Stimulated activated CD4-positive, alpha-beta T cell treated with anti-CD3 and anti-CD28 coated beads, Interleukin-1b, Interleukin-23, amount 100 ng/mL, for 24 hours (primary cell): Measurements from ENCODE around the gene ATP7B.
"Not testable (repeated sequence)": the region's sequence is repeated elsewhere in the genome, so short reads cannot be mapped to it uniquely, and the experiment has no call there.

Source experiments
- DNase-seq, 4 experiments: peaks; one replicate each; pipeline ENCODE4 v3.0.0-alpha.2; 2020; ENCODE audit warnings: low read depth in 4 of 4, low spot score in 1 of 4

The ATP7B gene

DNA sequence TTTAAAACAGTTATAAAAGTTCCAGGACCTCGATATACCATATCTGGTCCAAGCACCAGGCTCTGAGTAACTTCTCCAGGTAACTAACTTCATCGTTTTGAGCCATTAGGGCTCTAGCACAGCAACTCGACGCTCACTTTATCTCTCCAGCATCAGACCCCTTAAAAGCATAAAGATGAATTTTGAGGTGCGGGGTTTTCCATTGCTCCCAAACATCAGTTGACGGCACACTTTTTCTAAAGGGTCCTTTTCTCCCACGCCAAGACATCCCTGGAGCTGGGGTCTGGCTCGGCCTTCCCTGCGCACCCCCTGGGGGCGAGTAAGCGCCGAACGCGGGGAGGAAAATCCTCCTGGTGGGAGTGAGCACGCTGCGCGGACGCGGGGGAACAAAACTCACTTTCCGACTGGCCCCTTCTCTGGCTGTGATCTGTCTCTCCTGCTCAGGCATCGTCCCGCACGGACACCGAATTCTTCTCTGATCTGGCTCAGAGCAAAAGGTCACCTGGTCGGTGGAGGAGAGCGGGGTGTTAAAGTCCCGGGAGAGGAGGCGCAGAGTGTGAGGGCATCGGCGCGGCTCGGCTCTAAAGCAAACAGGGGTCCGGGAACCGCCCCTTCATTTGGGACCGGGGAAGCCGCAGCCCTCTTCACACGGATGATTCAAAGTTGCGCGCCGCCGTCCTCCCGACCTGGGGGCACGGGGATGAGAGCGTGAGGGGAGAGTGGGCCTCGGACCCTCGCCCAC lies at the start of gene ATP7B:
TSS of gene ATP7B (minus strand) at position 561 of the 742 bp plus-strand sequence. CDS start at position 448, 113 bp downstream.
- DNase-seq = peak in 3 of 4 experiments; percentile 1 to 7 (median 7)

- no peak for DNase-seq
Observed at GRCh38 chr13:52053460-52053859, 42.2 kb upstream of the ATP7B start.

DNA sequence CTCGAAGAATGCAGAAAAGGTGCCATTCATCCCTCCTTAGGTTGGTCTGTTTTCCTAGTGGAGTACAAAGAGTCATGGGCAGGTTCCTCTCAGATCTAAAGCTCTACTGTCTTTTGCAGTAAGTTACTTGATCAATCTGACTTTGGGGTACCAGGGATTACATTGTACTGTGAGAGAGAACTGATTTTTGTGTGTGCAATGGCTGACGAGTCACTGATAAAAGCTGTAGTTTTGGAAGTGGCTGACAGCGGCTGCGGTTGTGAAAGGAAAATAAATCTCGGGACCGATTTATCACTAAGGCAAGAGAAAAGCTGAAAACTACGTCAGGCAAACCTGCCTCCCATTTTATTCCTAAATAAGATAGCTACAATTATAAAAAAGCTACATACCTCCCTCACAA lies 40.1 kb upstream of the ATP7B start:
- no peak for DNase-seq

DNA sequence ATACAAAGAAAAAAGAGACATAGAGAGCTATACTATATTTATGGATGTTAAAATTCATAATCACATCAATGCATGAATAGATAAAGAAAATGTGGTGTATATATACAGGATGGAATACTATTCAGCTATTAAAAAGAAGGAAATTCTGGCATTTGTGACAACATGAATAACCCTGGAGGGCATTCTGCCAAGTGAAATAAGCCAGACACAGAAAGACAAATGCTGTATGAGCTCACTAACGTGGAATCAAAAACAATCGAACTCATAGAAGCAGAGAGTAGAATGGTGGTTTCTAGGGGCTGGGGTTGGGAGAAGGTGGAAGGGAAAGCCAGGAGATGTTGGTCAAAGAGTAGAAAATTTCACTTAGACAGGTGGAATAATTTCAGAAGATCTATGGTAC lies 37.3 kb upstream of the ATP7B start:
- no peak for DNase-seq

- no peak for DNase-seq
Observed at GRCh38 chr13:52047463-52047862, 36.2 kb upstream of the ATP7B start.

DNA sequence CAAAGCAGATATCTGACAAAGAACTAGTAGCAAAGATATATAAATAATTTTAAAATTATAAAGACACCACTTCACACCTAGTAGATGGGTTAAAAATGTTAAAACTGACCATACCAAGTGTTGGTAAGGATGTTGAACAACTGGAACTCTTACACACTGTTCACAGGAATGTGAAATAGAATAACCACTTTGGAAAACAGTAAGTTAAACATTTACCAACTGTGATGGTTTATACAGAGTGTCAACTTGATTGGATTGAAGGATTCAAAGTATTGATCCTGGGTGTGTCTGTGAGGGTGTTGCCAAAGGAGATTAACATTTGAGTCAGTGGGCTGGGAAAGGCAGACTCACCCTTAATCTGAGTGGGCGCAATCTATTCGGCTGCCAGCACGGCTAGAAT lies 32.4 kb upstream of the ATP7B start:
- DNase-seq = no peak

GRCh38 chr13:52036037-52036436 lies 24.8 kb upstream of the ATP7B start:
- no peak for DNase-seq

DNA sequence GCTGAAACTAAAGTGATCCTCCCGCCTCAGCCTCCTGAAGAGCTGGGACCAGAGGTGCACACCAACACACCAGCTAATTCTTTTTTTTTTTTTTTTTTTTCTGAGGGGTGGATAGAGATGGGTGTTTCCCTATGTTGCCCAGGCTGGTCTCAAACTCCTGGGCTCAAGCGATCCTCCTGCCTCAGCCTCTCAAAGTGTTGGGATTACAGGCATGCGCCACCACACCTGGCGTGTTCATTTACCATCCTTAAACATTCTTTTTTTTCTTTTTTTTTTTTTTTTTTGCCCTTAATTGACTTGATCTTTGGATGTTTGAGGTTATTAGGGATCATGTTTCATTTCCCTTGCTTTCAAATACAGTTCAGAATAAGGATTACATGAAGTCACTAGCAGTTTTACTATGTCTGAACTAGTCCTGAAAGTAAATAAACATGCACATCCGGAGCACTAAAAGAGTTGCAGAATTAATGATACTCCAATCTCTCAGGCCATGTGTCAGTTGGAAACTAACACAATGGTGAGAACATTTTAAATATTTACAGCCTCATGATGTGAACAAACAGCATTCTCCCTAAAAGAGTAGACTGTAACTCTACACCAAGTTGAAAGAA lies 23.5 kb upstream of the ATP7B start:
- no peak for DNase-seq

- DNase-seq = no peak
Observed at GRCh38 chr13:52033039-52033438, 21.8 kb upstream of the ATP7B start.

DNA sequence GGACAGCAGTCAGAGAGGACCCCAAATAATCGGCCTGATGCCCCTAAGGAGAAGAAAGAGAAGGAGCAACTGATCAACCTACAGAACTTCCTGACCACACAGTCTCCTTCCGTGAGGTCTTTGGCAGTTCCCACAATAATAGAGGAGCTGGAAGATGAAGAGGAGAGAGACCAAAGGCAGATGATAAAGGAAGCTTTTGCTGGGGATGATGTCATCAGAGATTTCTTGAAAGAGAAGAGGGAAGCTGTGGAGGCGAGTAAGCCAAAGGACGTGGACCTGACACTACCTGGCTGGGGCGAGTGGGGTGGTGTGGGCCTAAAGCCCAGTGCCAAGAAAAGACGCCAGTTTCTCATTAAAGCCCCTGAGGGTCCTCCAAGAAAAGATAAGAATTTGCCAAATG lies 19.2 kb upstream of the ATP7B start:
- not testable (repeated sequence) for DNase-seq

- DNase-seq = no peak
Observed at GRCh38 chr13:52029569-52029968, 18.3 kb upstream of the ATP7B start.

DNA sequence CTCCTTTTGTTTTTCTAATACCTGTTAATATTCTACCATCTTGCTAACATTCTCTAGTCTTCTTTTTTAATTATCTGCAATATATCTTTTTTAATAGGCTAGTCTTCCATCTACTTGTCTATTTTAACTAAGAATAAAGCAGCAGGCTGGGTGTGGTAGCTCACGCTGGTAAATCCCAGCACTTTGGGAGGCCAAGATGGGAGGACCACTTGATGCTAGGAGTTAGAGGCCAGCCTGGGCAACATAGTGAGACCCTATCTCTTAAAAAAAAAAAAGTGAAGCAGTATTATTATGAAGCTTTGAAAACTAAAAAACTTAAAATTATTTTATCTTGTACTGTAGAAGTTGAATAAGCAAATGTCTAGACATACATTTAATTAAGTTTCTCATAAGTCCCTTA lies 16.6 kb upstream of the ATP7B start:
- no peak for DNase-seq

GRCh38 chr13:52026246-52026626 lies 15.0 kb upstream of the ATP7B start:
- DNase-seq = no peak

DNA sequence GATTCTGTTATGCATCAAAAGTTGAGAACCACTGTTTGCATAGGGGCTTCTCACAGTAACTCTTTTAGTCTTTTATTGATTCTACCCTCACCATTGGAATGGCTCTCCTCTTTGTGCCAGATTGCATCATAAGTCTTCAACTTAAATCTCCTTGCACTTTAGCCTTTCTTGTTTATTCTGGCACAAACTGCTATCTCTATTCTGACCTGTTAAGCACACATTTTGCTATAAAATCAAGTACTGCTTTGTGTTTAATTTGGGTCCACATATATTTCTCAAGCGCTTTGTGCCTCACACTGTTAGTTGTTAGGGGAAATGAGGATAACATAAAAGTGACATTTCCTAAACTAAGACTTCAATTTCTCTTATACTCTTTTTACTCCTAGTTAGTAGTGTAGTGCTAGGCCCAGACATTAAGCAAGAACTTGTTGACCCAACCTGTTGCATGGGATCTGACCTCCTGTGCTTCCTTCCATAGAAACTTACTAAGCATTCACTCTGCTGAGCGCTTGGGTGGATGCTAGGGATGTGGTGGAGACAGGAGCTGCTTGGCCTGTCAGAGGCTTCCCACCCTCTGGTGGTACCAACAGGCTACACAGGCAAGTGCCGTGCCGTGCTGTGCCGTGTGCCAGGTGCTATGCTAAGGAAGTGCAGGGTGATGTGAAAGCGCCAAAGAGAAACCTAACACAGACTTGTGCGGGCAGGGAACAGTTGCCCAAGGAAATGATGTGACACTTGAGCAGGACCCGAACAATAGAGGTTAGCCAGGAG lies 14.4 kb upstream of the ATP7B start:
- no peak for DNase-seq

DNA sequence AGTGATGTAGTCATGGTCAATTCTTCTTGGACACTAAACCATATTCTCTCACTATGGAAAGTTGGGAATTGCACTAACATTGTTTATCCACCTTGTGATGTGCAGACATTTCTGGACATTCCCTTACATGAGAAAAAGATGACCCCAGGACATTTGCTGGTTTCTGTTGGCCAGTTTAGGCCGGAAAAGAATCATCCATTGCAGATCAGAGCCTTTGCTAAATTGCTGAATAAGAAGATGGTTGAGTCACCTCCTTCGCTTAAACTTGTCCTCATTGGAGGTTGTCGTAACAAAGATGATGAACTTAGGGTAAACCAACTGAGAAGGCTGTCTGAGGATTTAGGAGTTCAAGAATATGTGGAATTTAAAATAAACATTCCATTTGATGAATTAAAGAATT lies 13.2 kb upstream of the ATP7B start, which contains the start of gene UTP14C:
TSS of gene UTP14C (plus strand) at position 211 of the 400 bp plus-strand sequence. CDS start 4,114 bp downstream, outside the sequence.
- DNase-seq = no peak

- no peak for DNase-seq
Observed at GRCh38 chr13:52022356-52022755, 11.1 kb upstream of the ATP7B start.

DNA sequence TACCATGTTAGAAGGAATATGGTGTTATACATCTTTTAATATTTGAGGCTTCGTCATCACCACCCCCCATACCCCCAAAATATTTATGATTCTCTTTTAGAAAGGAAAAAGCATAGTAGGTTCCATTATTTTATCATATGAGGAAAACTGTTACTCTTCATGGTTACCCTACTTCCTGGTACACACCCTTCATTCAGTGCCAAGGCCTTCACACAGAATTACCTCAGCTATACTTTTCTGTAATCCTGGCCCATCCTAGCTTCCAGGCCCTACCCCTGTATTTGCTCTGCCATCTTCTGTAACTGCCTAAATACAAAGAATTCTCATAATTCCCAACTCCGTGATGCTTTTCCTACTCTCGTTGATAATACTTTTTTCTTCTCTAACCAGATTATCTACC lies 8.9 kb upstream of the ATP7B start:
- no peak for DNase-seq

GRCh38 chr13:52016296-52016695 lies 5.0 kb upstream of the ATP7B start:
- DNase-seq = no peak

DNA sequence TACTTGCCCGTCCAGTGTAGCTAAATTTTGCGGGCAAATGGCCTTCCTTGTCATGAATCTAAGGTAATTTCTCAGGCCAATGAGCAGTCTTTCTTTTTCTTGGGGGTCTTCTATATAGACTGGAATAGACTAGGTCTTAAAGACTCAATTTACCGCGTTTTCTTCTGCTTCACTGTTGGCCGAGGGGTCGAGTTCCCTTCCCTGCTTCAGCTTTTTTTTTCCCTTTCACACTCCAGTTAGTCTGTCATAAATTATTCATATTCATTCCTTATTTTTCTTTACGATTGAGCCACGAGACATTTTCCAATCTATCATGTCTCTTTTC lies 1.2 kb upstream of the ATP7B start:
- DNase-seq = no peak

DNA sequence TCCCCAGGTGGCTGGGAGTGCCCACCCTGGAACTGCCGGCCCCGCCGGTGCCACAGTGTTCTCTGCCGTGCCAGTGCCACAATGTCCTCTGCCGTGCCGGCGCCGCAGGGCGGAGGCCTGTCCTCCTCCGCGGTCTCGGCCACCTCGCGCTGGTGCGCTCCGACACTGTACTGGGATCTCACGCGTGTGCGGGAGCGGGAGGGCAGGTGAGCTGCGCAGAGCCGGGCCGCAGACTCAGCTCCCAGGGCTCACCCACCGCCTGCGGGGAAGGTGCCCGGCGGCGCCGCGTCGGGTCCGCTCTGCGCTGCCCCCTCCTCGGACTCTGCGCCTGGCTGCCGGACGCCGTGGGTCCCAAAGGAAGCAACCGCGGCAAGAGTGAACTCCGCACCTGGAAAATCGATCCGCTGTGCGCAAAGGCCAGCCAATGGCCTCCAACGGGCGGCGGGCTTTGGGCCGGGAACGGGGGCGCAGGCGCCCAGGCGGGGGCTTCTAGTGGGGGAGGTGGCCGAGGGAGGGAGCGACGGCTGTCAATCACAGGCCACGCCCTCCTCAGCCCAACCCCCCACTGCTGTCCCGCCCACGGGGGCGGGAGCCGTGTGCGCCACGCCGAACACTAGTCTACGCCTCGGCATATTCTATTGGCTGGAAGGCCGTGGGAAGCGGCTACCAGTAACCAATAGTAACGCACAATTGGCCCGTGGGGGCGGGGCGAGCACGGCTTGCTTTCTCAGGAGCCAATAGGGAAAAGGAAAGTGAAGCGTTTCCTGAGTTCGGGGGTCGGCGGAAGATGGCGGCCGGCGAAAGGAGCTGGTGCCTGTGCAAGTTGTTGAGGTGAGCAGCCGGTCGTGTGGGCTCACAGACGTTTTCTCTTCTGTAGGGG lies 622 bp upstream of the ATP7B start, which contains the start of gene ALG11:
TSS of gene ALG11 (plus strand) at position 767 of the 880 bp plus-strand sequence. CDS start at position 788, 21 bp downstream.
- DNase-seq = peak; percentile 99

DNA sequence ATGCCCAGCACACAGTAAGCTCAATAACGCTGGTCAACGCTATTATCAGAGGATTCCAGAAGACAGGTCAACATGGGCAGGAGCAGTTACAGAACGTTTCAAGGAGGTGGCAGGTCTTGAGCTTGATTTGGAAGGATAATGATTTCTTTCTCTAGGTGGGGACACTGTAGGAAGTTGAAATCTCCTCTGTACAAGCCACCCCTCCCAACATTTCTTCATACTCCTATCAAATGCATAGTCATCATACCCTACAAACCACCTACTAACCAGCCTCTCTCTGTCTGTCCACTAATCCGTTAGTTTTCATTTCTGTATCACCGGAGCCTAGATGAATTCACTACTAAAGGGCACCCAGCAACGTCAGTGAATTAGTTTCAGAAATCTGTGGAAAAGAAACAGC lies 1.3 kb downstream of the ATP7B start:
- no peak for DNase-seq
